Gastrocnemius medialis (tissue), 4 donors: ENCODE measurements around the gene BCAP29.

Experiments used
- POLR2A ChIP-seq, 2 donors: fragments of 450-650 bp; IDR thresholded peaks; one replicate each; pipeline ENCODE4 v1.6.1; 2017; ENCODE audit warnings: antibody characterized with exemption in 2 of 2, mild to moderate bottlenecking in 2 of 2, moderate library complexity in 2 of 2
- TF ChIP-seq, protein P1 (sequence below), 5 experiments: fragments of 450-650 bp in 3 of 5; fragments of 200-600 bp in 2 of 5; sonication (generic) in 2 of 5; IDR thresholded peaks in 4 of 5; conservative IDR thresholded peaks in 1 of 5; 1 replicate in 4 of 5; 2 replicates in 1 of 5; pipeline ENCODE4 v1.5.1; 2016 to 2019; ENCODE audit warnings: antibody characterized with exemption in 5 of 5, mild to moderate bottlenecking in 3 of 5, moderate library complexity in 3 of 5

DNA sequence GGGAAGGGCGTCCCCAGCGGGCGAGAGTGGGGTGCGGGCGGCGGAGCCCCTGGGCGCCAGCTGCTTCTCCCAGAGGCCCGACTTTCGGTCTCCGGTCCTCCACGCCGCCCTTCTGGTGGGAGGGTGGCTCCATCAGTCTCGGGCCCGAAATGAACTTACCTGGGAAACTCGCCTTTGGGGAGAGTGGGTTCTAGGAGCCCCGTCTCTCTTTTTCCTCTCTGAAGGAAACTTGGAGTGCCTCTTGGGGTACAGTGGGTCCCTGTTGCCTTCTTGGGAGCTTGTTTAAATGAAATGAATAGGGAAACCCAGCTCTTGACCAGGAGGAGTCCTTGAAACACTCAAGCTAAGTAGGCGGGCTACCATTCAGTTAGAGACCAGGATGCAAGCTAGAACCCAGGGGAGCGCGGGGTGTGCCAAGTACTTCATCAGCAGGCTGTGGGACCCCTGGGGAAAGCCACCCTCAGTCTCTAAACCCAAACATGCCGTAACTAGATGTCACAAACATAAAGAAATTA, 81.9 kb downstream of the BCAP29 start:
- TF ChIP-seq, protein P1, sequence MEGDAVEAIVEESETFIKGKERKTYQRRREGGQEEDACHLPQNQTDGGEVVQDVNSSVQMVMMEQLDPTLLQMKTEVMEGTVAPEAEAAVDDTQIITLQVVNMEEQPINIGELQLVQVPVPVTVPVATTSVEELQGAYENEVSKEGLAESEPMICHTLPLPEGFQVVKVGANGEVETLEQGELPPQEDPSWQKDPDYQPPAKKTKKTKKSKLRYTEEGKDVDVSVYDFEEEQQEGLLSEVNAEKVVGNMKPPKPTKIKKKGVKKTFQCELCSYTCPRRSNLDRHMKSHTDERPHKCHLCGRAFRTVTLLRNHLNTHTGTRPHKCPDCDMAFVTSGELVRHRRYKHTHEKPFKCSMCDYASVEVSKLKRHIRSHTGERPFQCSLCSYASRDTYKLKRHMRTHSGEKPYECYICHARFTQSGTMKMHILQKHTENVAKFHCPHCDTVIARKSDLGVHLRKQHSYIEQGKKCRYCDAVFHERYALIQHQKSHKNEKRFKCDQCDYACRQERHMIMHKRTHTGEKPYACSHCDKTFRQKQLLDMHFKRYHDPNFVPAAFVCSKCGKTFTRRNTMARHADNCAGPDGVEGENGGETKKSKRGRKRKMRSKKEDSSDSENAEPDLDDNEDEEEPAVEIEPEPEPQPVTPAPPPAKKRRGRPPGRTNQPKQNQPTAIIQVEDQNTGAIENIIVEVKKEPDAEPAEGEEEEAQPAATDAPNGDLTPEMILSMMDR (IDR thresholded peaks at IDR 0.05 in 4 of 5, conservative IDR thresholded peaks at IDR 0.05 in 1 of 5), result peak in 1 of 5 experiments; percentile 5
- TF ChIP-seq POLR2A (IDR thresholded peaks at IDR 0.05), result no peak
